HEK293 (cell line): ENCODE measurements around the gene RNU5B-1.

Source experiments
- CTCF ChIA-PET: fragments of 350-600 bp; formaldehyde crosslinking; extraction: SDS; loops from one replicate; lab custom pipeline; 2021; ENCODE audit warnings: antibody characterized with exemption; lab: Yijun Ruan, JAX
- POLR2A ChIA-PET: fragments of 300-600 bp; formaldehyde crosslinking; extraction: SDS; loops from one replicate; lab custom pipeline; 2020; ENCODE audit warnings: antibody characterized with exemption, inconsistent platforms; lab: Yijun Ruan, JAX
- H3K27ac ChIP-seq: fragments of 200-500 bp; sonication (Bioruptor generic); 2 replicates; pipeline ENCODE4 v1.5.1; 2014; ENCODE audit warnings: low read depth, low read length, control low read depth, inconsistent platforms; ENCODE audit errors: extremely low read depth
- H3K36me3 ChIP-seq, 2 experiments: fragments of 200-500 bp in 1 of 2; sonication (Bioruptor generic) in 1 of 2; 1 replicate in 1 of 2; 2 replicates in 1 of 2; pipeline ENCODE4 v1.5.1; 2014 to 2017; ENCODE audit warnings: inconsistent platforms in 2 of 2, low read length in 2 of 2; ENCODE audit not compliant: control insufficient read depth in 2 of 2, insufficient read depth in 1 of 2
- H3K4me1 ChIP-seq: fragments of 200-500 bp; sonication (Bioruptor generic); 2 replicates; pipeline ENCODE4 v1.5.1; 2014; ENCODE audit warnings: mild to moderate bottlenecking, low read length, inconsistent platforms; ENCODE audit not compliant: control insufficient read depth, insufficient read depth
- H3K4me3 ChIP-seq: 2 replicates; pipeline ENCODE4 v1.5.1; 2011; ENCODE audit warnings: low read depth, mild to moderate bottlenecking, control low read depth, low read length, moderate library complexity
- H3K9me3 ChIP-seq: fragments of 200-500 bp; sonication (Bioruptor generic); 2 replicates; pipeline ENCODE4 v1.5.1; 2014; ENCODE audit warnings: low read depth, low read length, inconsistent platforms; ENCODE audit not compliant: control insufficient read depth, insufficient read depth
- CTCF ChIP-seq: fragments of 450-650 bp; formaldehyde crosslinking; IDR thresholded peaks from 2 replicates; pipeline ENCODE4 v1.5.1; 2016; ENCODE audit warnings: missing biosample characterization, missing genetic modification characterization
- GLIS1 ChIP-seq: fragments of 450-650 bp; formaldehyde crosslinking; IDR thresholded peaks from 2 replicates; pipeline ENCODE4 v1.5.1; 2016; ENCODE audit warnings: missing biosample characterization, missing genetic modification characterization
- GLIS2 ChIP-seq: fragments of 450-650 bp; formaldehyde crosslinking; IDR thresholded peaks from 2 replicates; pipeline ENCODE4 v1.5.1; 2016; ENCODE audit warnings: missing biosample characterization, missing genetic modification characterization
- INSM2 ChIP-seq: fragments of 450-650 bp; formaldehyde crosslinking; IDR thresholded peaks from 2 replicates; pipeline ENCODE4 v1.5.1; 2016; ENCODE audit warnings: missing biosample characterization, missing genetic modification characterization
- KLF1 ChIP-seq: fragments of 450-650 bp; formaldehyde crosslinking; IDR thresholded peaks from 2 replicates; pipeline ENCODE4 v1.5.1; 2016; ENCODE audit warnings: missing biosample characterization, missing genetic modification characterization
- KLF7 ChIP-seq: fragments of 450-650 bp; formaldehyde crosslinking; IDR thresholded peaks from 2 replicates; pipeline ENCODE4 v1.5.1; 2016; ENCODE audit warnings: missing biosample characterization, missing genetic modification characterization, borderline replicate concordance
- KLF9 ChIP-seq: fragments of 450-650 bp; formaldehyde crosslinking; IDR thresholded peaks from 2 replicates; pipeline ENCODE4 v1.5.1; 2016; ENCODE audit warnings: missing biosample characterization, missing genetic modification characterization, low read depth
- MYNN ChIP-seq: fragments of 450-650 bp; formaldehyde crosslinking; IDR thresholded peaks from 2 replicates; pipeline ENCODE4 v1.5.1; 2016; ENCODE audit warnings: missing biosample characterization, missing genetic modification characterization, borderline replicate concordance
- ZBTB49 ChIP-seq: fragments of 450-650 bp; formaldehyde crosslinking; IDR thresholded peaks from 2 replicates; pipeline ENCODE4 v1.5.1; 2016; ENCODE audit warnings: missing biosample characterization, missing genetic modification characterization, low read depth
- ZFHX2 ChIP-seq: fragments of 450-650 bp; formaldehyde crosslinking; conservative IDR thresholded peaks from 2 replicates; pipeline ENCODE4 v1.5.1; 2016; ENCODE audit warnings: missing biosample characterization, missing genetic modification characterization
- ZNF132 ChIP-seq: fragments of 450-650 bp; formaldehyde crosslinking; IDR thresholded peaks from 2 replicates; pipeline ENCODE4 v1.5.1; 2017; ENCODE audit warnings: missing biosample characterization, missing genetic modification characterization, borderline replicate concordance
- ZNF266 ChIP-seq: fragments of 450-650 bp; formaldehyde crosslinking; IDR thresholded peaks from 2 replicates; pipeline ENCODE4 v1.5.1; 2016; ENCODE audit warnings: missing biosample characterization, missing genetic modification characterization, low read depth
- ZNF292 ChIP-seq: fragments of 450-650 bp; formaldehyde crosslinking; IDR thresholded peaks from 2 replicates; pipeline ENCODE4 v1.5.1; 2016; ENCODE audit warnings: low read depth, missing biosample characterization, missing genetic modification characterization, borderline replicate concordance
- ZNF488 ChIP-seq: fragments of 450-650 bp; formaldehyde crosslinking; IDR thresholded peaks from 2 replicates; pipeline ENCODE4 v1.5.1; 2016; ENCODE audit warnings: missing biosample characterization, missing genetic modification characterization
- ZNF548 ChIP-seq: fragments of 450-650 bp; formaldehyde crosslinking; IDR thresholded peaks from 2 replicates; pipeline ENCODE4 v1.5.1; 2016; ENCODE audit warnings: missing biosample characterization, missing genetic modification characterization
- ZNF555 ChIP-seq: fragments of 450-650 bp; formaldehyde crosslinking; conservative IDR thresholded peaks from 2 replicates; pipeline ENCODE4 v1.5.1; 2017; ENCODE audit warnings: missing biosample characterization, mild to moderate bottlenecking, missing genetic modification characterization, inconsistent platforms
- ZNF654 ChIP-seq: fragments of 450-650 bp; formaldehyde crosslinking; IDR thresholded peaks from 2 replicates; pipeline ENCODE4 v1.5.1; 2016; ENCODE audit warnings: low read depth, missing biosample characterization, missing genetic modification characterization

The RNU5B-1 gene

GRCh38 chr15:65332391-65333147, 28.1 kb downstream of the RNU5B-1 start:
- no peaks in the 10 kb centered on the region for H3K9me3 ChIP-seq
- no peaks in the 10 kb centered on the region for H3K36me3 ChIP-seq
- no peak overlapping the region for H3K27ac ChIP-seq
- CTCF ChIA-PET: interaction anchor here (0.6 to 1.0 kb wide), 2 partner anchors 13 to 53 kb away, joined by 3 read pairs; no protein-coding TSS in a partner anchor
- TF ChIP-seq ZBTB49 (tag by site-specific recombination) (no peak), ZFHX2 (0 out of 2 replicates have a peak, but pooled peaks have one; percentile 10), INSM2 (tag by site-specific recombination) (no peak), GLIS2 (0 out of 2 replicates have a peak, but pooled peaks have one; percentile 13)
- no peak overlapping the region for H3K4me3 ChIP-seq
- POLR2A ChIA-PET: no interaction called here
- H3K4me1 ChIP-seq: peaks cover 3% of the 10 kb centered on the region

GRCh38 chr15:65333148-65333820, 28.8 kb downstream of the RNU5B-1 start:
- no peaks in the 10 kb centered on the region for H3K9me3 ChIP-seq
- no peak overlapping the region for H3K4me3 ChIP-seq
- CTCF ChIA-PET: interaction anchor here (1.0 kb wide), 1 partner anchor 14 kb away, joined by 3 read pairs; no protein-coding TSS in a partner anchor
- H3K27ac ChIP-seq: no peak overlapping the region
- no peaks in the 10 kb centered on the region for H3K36me3 ChIP-seq
- POLR2A ChIA-PET: no interaction called here
- H3K4me1 ChIP-seq: peaks cover 4% of the 10 kb centered on the region
- TF ChIP-seq GLIS1 (peak; percentile 33), MYNN (tag by site-specific recombination) (no peak)

GRCh38 chr15:65333856-65334255, 29.4 kb downstream of the RNU5B-1 start:
- H3K27ac ChIP-seq: no peak overlapping the region
- TF ChIP-seq ZNF292 (tag by site-specific recombination) (no peak), ZNF548 (tag by site-specific recombination) (no peak), CTCF (no peak), ZNF266 (tag by site-specific recombination) (no peak), ZNF555 (tag by site-specific recombination) (no peak), KLF7 (tag by site-specific recombination) (no peak), ZNF654 (tag by site-specific recombination) (no peak), KLF9 (tag by site-specific recombination) (no peak), ZNF132 (tag by site-specific recombination) (no peak), KLF1 (no peak), ZNF488 (tag by site-specific recombination) (no peak)
- TF ChIP-seq, all 188 proteins: peak for 0
- Histone ChIP-seq H3K4me3 (no peak overlapping the region), H3K36me3 (no peaks in the 10 kb centered on the region), H3K4me1 (peaks cover 4% of the 10 kb centered on the region), H3K9me3 (no peaks in the 10 kb centered on the region)
- ChIA-PET POLR2A (no interaction called here), CTCF (interaction anchor here (1.3 kb wide), 1 partner anchor 13 kb away, joined by 5 read pairs; no protein-coding TSS in a partner anchor)
